Activated T-helper 17 cell treated with anti-CD3 and anti-CD28 coated beads, Interleukin-2, amount 50 U/mL, for 72 hours (primary cell): ENCODE results near the gene COG5. TPM values are rescaled to one million over a fixed set of nuclear protein-coding genes. Genes with fewer than 3 reads are reported as not detected.

Experiments used
- ATAC-seq: fragments of 150-1000 bp; cut with Tn5 transposase; replicated peaks from 2 replicates; pipeline ENCODE4 v1.10.0; 2021; ENCODE audit warnings: mild to moderate bottlenecking, moderate library complexity
- H3K27ac Mint-ChIP-seq: one replicate; pipeline ENCODE4 v1.8.0; 2022; ENCODE audit warnings: mixed read lengths
- H3K27me3 Mint-ChIP-seq: one replicate; pipeline ENCODE4 v1.8.0; 2022; ENCODE audit warnings: mixed read lengths
- H3K36me3 Mint-ChIP-seq: one replicate; pipeline ENCODE4 v1.8.0; 2022; ENCODE audit warnings: low read depth, mild to moderate bottlenecking, mixed read lengths
- H3K4me1 Mint-ChIP-seq: one replicate; pipeline ENCODE4 v1.8.0; 2022; ENCODE audit warnings: mixed read lengths
- H3K4me3 Mint-ChIP-seq: one replicate; pipeline ENCODE4 v1.8.0; 2022; ENCODE audit warnings: mild to moderate bottlenecking, mixed read lengths
- H3K9me3 Mint-ChIP-seq: one replicate; pipeline ENCODE4 v1.8.0; 2022; ENCODE audit warnings: mixed read lengths
- total RNA-seq, 2 donors: library from RNA; stranded (reverse); gene quantifications; one replicate each; pipeline ENCODE4 v1.2.3, GENCODE V29; 2022

COG5 gene
- total RNA-seq, 2 donors from 2014 or later, result 33.7 to 36.3 TPM

GRCh38 chr7:107388604-107389003 is 175.1 kb downstream of the COG5 start:
- Mint-ChIP-seq H3K4me1 (no peaks in the 10 kb centered on the region), H3K36me3 (no peaks in the 10 kb centered on the region), H3K4me3 (no peak overlapping the region), H3K27me3 (no peaks in the 10 kb centered on the region), H3K9me3 (no peaks in the 10 kb centered on the region), H3K27ac (no peak overlapping the region)
- ATAC-seq, result no peak

- no peak overlapping the region for H3K27ac Mint-ChIP-seq
- no peaks in the 10 kb centered on the region for H3K27me3 Mint-ChIP-seq
- no peak overlapping the region for H3K4me3 Mint-ChIP-seq
- ATAC-seq, result no peak
- no peaks in the 10 kb centered on the region for H3K4me1 Mint-ChIP-seq
- H3K9me3 Mint-ChIP-seq, result no peaks in the 10 kb centered on the region
- no peaks in the 10 kb centered on the region for H3K36me3 Mint-ChIP-seq
These were observed 176.0 kb downstream of the COG5 start for GRCh38 chr7:107387573-107388219.

- H3K36me3 Mint-ChIP-seq, result no peaks in the 10 kb centered on the region
- no peaks in the 10 kb centered on the region for H3K4me1 Mint-ChIP-seq
- no peak overlapping the region for H3K27ac Mint-ChIP-seq
These were observed 176.6 kb downstream of the COG5 start for GRCh38 chr7:107387128-107387527.

GRCh38 chr7:107386548-107387102 is 177.1 kb downstream of the COG5 start:
- H3K36me3 Mint-ChIP-seq, result no peaks in the 10 kb centered on the region
- H3K27ac Mint-ChIP-seq, result no peak overlapping the region
- no peaks in the 10 kb centered on the region for H3K4me1 Mint-ChIP-seq
- H3K9me3 Mint-ChIP-seq, result no peaks in the 10 kb centered on the region
- H3K27me3 Mint-ChIP-seq, result no peaks in the 10 kb centered on the region
- ATAC-seq, result no peak
- no peak overlapping the region for H3K4me3 Mint-ChIP-seq

More at GRCh38 chr7:107387128-107387527, 176.6 kb downstream of the COG5 start:
- no peak for ATAC-seq
- H3K9me3 Mint-ChIP-seq, result no peaks in the 10 kb centered on the region
- no peaks in the 10 kb centered on the region for H3K27me3 Mint-ChIP-seq
- H3K4me3 Mint-ChIP-seq, result no peak overlapping the region

GRCh38 chr7:107384025-107384424 is 179.7 kb downstream of the COG5 start:
- H3K27me3 Mint-ChIP-seq, result no peaks in the 10 kb centered on the region
- no peaks in the 10 kb centered on the region for H3K36me3 Mint-ChIP-seq
- H3K4me1 Mint-ChIP-seq, result peaks cover 6% of the 10 kb centered on the region
- ATAC-seq, result no peak
- H3K27ac Mint-ChIP-seq, result no peak overlapping the region
- H3K4me3 Mint-ChIP-seq, result no peak overlapping the region
- H3K9me3 Mint-ChIP-seq, result no peaks in the 10 kb centered on the region

- Mint-ChIP-seq H3K36me3 (no peaks in the 10 kb centered on the region), H3K4me1 (peaks cover 6% of the 10 kb centered on the region), H3K4me3 (no peak overlapping the region), H3K27me3 (no peaks in the 10 kb centered on the region), H3K9me3 (no peaks in the 10 kb centered on the region), H3K27ac (no peak overlapping the region)
- ATAC-seq, result no peak
These were observed 180.5 kb downstream of the COG5 start for GRCh38 chr7:107383203-107383602.

- Mint-ChIP-seq H3K4me1 (peaks cover 6% of the 10 kb centered on the region), H3K36me3 (no peaks in the 10 kb centered on the region), H3K9me3 (no peaks in the 10 kb centered on the region), H3K4me3 (no peak overlapping the region), H3K27ac (no peak overlapping the region), H3K27me3 (no peaks in the 10 kb centered on the region)
- no peak for ATAC-seq
These were observed 182.3 kb downstream of the COG5 start for GRCh38 chr7:107381453-107381852.

- H3K4me3 Mint-ChIP-seq, result no peak overlapping the region
- no peak overlapping the region for H3K27ac Mint-ChIP-seq
- no peaks in the 10 kb centered on the region for H3K9me3 Mint-ChIP-seq
These were observed 190.4 kb downstream of the COG5 start for GRCh38 chr7:107373354-107373753.

GRCh38 chr7:107372298-107372697 is 191.4 kb downstream of the COG5 start:
- ATAC-seq, result no peak
- H3K36me3 Mint-ChIP-seq, result peaks cover 33% of the 10 kb centered on the region
- H3K4me1 Mint-ChIP-seq, result no peaks in the 10 kb centered on the region
- H3K4me3 Mint-ChIP-seq, result no peak overlapping the region
- H3K9me3 Mint-ChIP-seq, result no peaks in the 10 kb centered on the region
- H3K27ac Mint-ChIP-seq, result no peak overlapping the region
- H3K27me3 Mint-ChIP-seq, result no peaks in the 10 kb centered on the region

More at GRCh38 chr7:107373354-107373753, 190.4 kb downstream of the COG5 start:
- ATAC-seq, result no peak
- no peaks in the 10 kb centered on the region for H3K4me1 Mint-ChIP-seq
- H3K36me3 Mint-ChIP-seq, result peaks cover 26% of the 10 kb centered on the region
- H3K27me3 Mint-ChIP-seq, result no peaks in the 10 kb centered on the region

- Mint-ChIP-seq H3K27ac (no peak overlapping the region), H3K4me1 (no peaks in the 10 kb centered on the region), H3K36me3 (peaks cover 40% of the 10 kb centered on the region), H3K9me3 (no peaks in the 10 kb centered on the region), H3K4me3 (no peak overlapping the region), H3K27me3 (no peaks in the 10 kb centered on the region)
- no peak for ATAC-seq
These were observed 192.9 kb downstream of the COG5 start for GRCh38 chr7:107370816-107371215.

- Mint-ChIP-seq H3K4me3 (no peak overlapping the region), H3K9me3 (no peaks in the 10 kb centered on the region), H3K36me3 (peaks cover 70% of the 10 kb centered on the region), H3K27ac (no peak overlapping the region), H3K27me3 (no peaks in the 10 kb centered on the region), H3K4me1 (no peaks in the 10 kb centered on the region)
- ATAC-seq, result no peak
These were observed 198.9 kb downstream of the COG5 start for GRCh38 chr7:107364787-107365186.

- no peak for ATAC-seq
- no peaks in the 10 kb centered on the region for H3K9me3 Mint-ChIP-seq
- H3K27ac Mint-ChIP-seq, result no peak overlapping the region
- H3K36me3 Mint-ChIP-seq, result peaks cover 62% of the 10 kb centered on the region
- no peaks in the 10 kb centered on the region for H3K4me1 Mint-ChIP-seq
- no peaks in the 10 kb centered on the region for H3K27me3 Mint-ChIP-seq
- no peak overlapping the region for H3K4me3 Mint-ChIP-seq
These were observed 204.0 kb downstream of the COG5 start for GRCh38 chr7:107359520-107360316.

GRCh38 chr7:107355616-107356015 is 208.1 kb downstream of the COG5 start:
- no peak for ATAC-seq
- Mint-ChIP-seq H3K36me3 (peaks cover 31% of the 10 kb centered on the region), H3K9me3 (no peaks in the 10 kb centered on the region), H3K27me3 (no peaks in the 10 kb centered on the region), H3K4me1 (no peaks in the 10 kb centered on the region), H3K4me3 (no peak overlapping the region), H3K27ac (no peak overlapping the region)

- Mint-ChIP-seq H3K4me3 (no peak overlapping the region), H3K27ac (no peak overlapping the region)
- ATAC-seq, result no peak
These were observed 209.1 kb downstream of the COG5 start for GRCh38 chr7:107354640-107355039.

GRCh38 chr7:107353701-107354100 is 210.0 kb downstream of the COG5 start:
- Mint-ChIP-seq H3K9me3 (no peaks in the 10 kb centered on the region), H3K27ac (no peak overlapping the region), H3K27me3 (no peaks in the 10 kb centered on the region), H3K36me3 (peaks cover 17% of the 10 kb centered on the region), H3K4me3 (no peak overlapping the region), H3K4me1 (no peaks in the 10 kb centered on the region)
- no peak for ATAC-seq

More at GRCh38 chr7:107354640-107355039, 209.1 kb downstream of the COG5 start:
- Mint-ChIP-seq H3K36me3 (peaks cover 21% of the 10 kb centered on the region), H3K9me3 (no peaks in the 10 kb centered on the region), H3K4me1 (no peaks in the 10 kb centered on the region), H3K27me3 (no peaks in the 10 kb centered on the region)
